GM23248 (cell line): Measurements from ENCODE around the gene MS4A4E. TPM values are rescaled to one million over a fixed set of nuclear protein-coding genes. Genes with fewer than 3 reads are reported as not detected.

ENCODE experiments used
- DNase-seq: peaks from one replicate; pipeline ENCODE4 v3.0.0-alpha.2; 2015
- H2AFZ ChIP-seq: fragments of 200-600 bp; sonication (generic); 2 replicates; pipeline ENCODE4 v1.6.1; 2016; ENCODE audit warnings: antibody characterized with exemption
- H3F3A ChIP-seq: fragments of 200-600 bp; sonication (generic); 2 replicates; pipeline ENCODE4 v1.6.1; 2016; ENCODE audit warnings: mild to moderate bottlenecking, antibody characterized with exemption, mixed run types; ENCODE audit not compliant: insufficient read depth
- H3K27ac ChIP-seq: fragments of 200-600 bp; sonication (generic); 2 replicates; pipeline ENCODE4 v1.5.1; 2016; ENCODE audit warnings: mild to moderate bottlenecking
- H3K27me3 ChIP-seq: fragments of 200-600 bp; sonication (generic); replicated peaks from 2 replicates; pipeline ENCODE4 v1.6.1; 2016; ENCODE audit warnings: mild to moderate bottlenecking; ENCODE audit not compliant: insufficient read depth
- H3K36me3 ChIP-seq: fragments of 200-600 bp; sonication (generic); 2 replicates; pipeline ENCODE4 v1.6.1; 2016; ENCODE audit warnings: low read depth, mild to moderate bottlenecking
- H3K4me1 ChIP-seq: fragments of 200-600 bp; sonication (generic); 2 replicates; pipeline ENCODE4 v1.6.1; 2016; ENCODE audit warnings: mild to moderate bottlenecking; ENCODE audit not compliant: insufficient read depth
- H3K4me2 ChIP-seq: fragments of 200-600 bp; sonication (generic); one replicate; pipeline ENCODE4 v1.6.1; 2016; ENCODE audit warnings: mild to moderate bottlenecking; ENCODE audit not compliant: unreplicated experiment
- H3K4me3 ChIP-seq: fragments of 200-600 bp; sonication (generic); 2 replicates; pipeline ENCODE4 v1.5.1; 2016; ENCODE audit warnings: mild to moderate bottlenecking
- H3K79me2 ChIP-seq: fragments of 200-600 bp; sonication (generic); 2 replicates; pipeline ENCODE4 v1.6.1; 2016; ENCODE audit warnings: mild to moderate bottlenecking; ENCODE audit not compliant: insufficient read depth
- H3K9ac ChIP-seq: fragments of 200-600 bp; sonication (generic); 2 replicates; pipeline ENCODE4 v1.6.1; 2016; ENCODE audit warnings: mild to moderate bottlenecking
- H3K9me2 ChIP-seq: fragments of 200-600 bp; sonication (generic); 2 replicates; pipeline ENCODE4 v1.6.1; 2016; ENCODE audit warnings: mixed run types, mild to moderate bottlenecking, moderate library complexity; ENCODE audit not compliant: insufficient read depth
- H3K9me3 ChIP-seq: fragments of 200-600 bp; sonication (generic); one replicate; pipeline ENCODE4 v1.6.1; 2017; ENCODE audit warnings: low read depth
- H4K20me1 ChIP-seq: fragments of 200-600 bp; sonication (generic); 2 replicates; pipeline ENCODE4 v1.6.0; 2016; ENCODE audit not compliant: insufficient read depth
- EZH2 ChIP-seq: fragments of 200-600 bp; sonication (generic); IDR thresholded peaks from 2 replicates; pipeline ENCODE4 v1.6.1; 2018; ENCODE audit warnings: antibody characterized with exemption, mild to moderate bottlenecking; ENCODE audit not compliant: insufficient read depth, poor library complexity, severe bottlenecking
- EZH2phosphoT487 ChIP-seq: fragments of 200-600 bp; sonication (generic); IDR thresholded peaks from 2 replicates; pipeline ENCODE4 v1.6.1; 2018; ENCODE audit warnings: antibody characterized with exemption, moderate library complexity, mild to moderate bottlenecking, low read depth; ENCODE audit not compliant: insufficient read depth
- WGBS, 2 experiments: methylation state at CpG; one replicate each; pipeline ENCODE4 v1.1.6; 2015 to 2017; ENCODE audit warnings: low lambda C conversion rate in 2 of 2, low coverage in 1 of 2; ENCODE audit errors: missing lambda C conversion rate in 2 of 2; 5-methylcytosine and 5-hydroxymethylcytosine counted together
- in situ Hi-C: fragments of 300-500 bp; cut with MboI; formaldehyde crosslinking; loops from 2 replicates; pipeline ENCODE4 v1.15.0; 2020
- polyA plus RNA-seq: library from polyadenylated mRNA; unstranded; fragments of >200 nt; fragmentation: Nextera tagmentation; extraction: Ambion mirVana; gene quantifications from 2 replicates; pipeline ENCODE4 v1.2.1, GENCODE V29; 2016
- total RNA-seq: library from RNA; depleted of rRNA; stranded (reverse); fragments of >200 nt; shearing (Covaris generic); gene quantifications from 2 replicates; pipeline ENCODE4 v1.2.3, GENCODE V29; 2014

MS4A4E gene
- total and polyA plus RNA-seq, 2 experiments from 2014 or later = not detected

- Histone ChIP-seq H3K4me2 (no peak overlapping the region), H3K4me3 (no peak overlapping the region), H2AFZ (no peak overlapping the region), H3K27me3 (no peaks in the 10 kb centered on the region), H3K4me1 (no peaks in the 10 kb centered on the region), H3K9me2 (no peaks in the 10 kb centered on the region), H3K9me3 (no peaks in the 10 kb centered on the region), H3K9ac (no peak overlapping the region), H3K27ac (no peak overlapping the region), H4K20me1 (no peaks in the 10 kb centered on the region), H3K36me3 (no peaks in the 10 kb centered on the region), H3F3A (no peaks in the 10 kb centered on the region), H3K79me2 (no peaks in the 10 kb centered on the region)
- DNase-seq = no peak
- no peak for TF ChIP-seq EZH2phosphoT487
- TF ChIP-seq EZH2 = no peak
- WGBS, 2 experiments = 2 to 6% methylated on average over 2 of the region's 2 CpGs
- in situ Hi-C loops = no loop called here
Measured at GRCh38 chr11:60281485-60281884, 38.5 kb upstream of the MS4A4E start.

DNA sequence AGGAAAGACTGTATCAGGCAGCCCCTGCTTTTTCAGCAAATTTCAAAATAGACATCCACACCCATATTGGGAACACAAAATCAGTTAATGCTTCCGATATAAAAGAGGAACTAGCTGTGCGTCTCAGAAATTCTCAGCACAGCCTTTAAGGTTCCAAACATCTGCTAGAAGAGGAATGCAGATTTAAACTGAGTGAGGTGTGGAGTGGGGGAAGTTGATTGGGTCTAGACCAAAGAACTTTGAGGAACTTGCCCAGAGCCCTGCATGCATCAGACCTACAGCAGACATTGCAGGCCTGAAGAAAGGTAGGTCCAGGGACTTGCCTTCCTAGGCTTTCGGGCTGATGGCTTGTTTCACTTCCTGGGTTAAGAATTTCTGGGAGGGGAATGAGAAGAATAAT is 37.5 kb upstream of the MS4A4E start, which contains the start of gene MS4A4A:
Gene MS4A4A (plus strand): TSS at position 255 of the 400 bp plus-strand sequence. CDS start 10 bp downstream, at position 265.
- no peak within 1 kb of the TSS for H3K9ac ChIP-seq
- no peak within 1 kb of the TSS for H3K4me2 ChIP-seq
- no peaks in the 10 kb centered on the region for H3K9me3 ChIP-seq
- H4K20me1 ChIP-seq = no peaks in the 10 kb centered on the region
- in situ Hi-C loops = no loop called here
- no peak within 1 kb of the TSS for H2AFZ ChIP-seq
- H3K4me1 ChIP-seq = no peaks in the 10 kb centered on the region
- TF ChIP-seq EZH2phosphoT487 (no peak), EZH2 (no peak)
- DNase-seq = no peak
- H3K27me3 ChIP-seq = no peaks in the 10 kb centered on the region
- 36% methylated on average over 3 of the region's 3 CpGs for WGBS, 2 experiments
- H3K36me3 ChIP-seq = no peaks in the 10 kb centered on the region
- H3K79me2 ChIP-seq = no peaks in the 10 kb centered on the region
- no peak within 1 kb of the TSS for H3K27ac ChIP-seq
- H3K9me2 ChIP-seq = no peaks in the 10 kb centered on the region
- H3F3A ChIP-seq = no peaks in the 10 kb centered on the region
- H3K4me3 ChIP-seq = no peak within 1 kb of the TSS

- in situ Hi-C loops = no loop called here
- no peaks in the 10 kb centered on the region for H3F3A ChIP-seq
- no peaks in the 10 kb centered on the region for H3K9me3 ChIP-seq
Measured at GRCh38 chr11:60274416-60274815, 31.5 kb upstream of the MS4A4E start.

GRCh38 chr11:60265373-60266214 is 22.7 kb upstream of the MS4A4E start:
- Histone ChIP-seq H3K36me3 (no peaks in the 10 kb centered on the region), H2AFZ (no peak overlapping the region), H3K9me3 (no peaks in the 10 kb centered on the region), H3K9me2 (no peaks in the 10 kb centered on the region), H3K4me2 (no peak overlapping the region), H3K4me3 (no peak overlapping the region), H3K4me1 (no peaks in the 10 kb centered on the region), H3K79me2 (no peaks in the 10 kb centered on the region), H3F3A (no peaks in the 10 kb centered on the region), H3K27ac (no peak overlapping the region), H4K20me1 (no peaks in the 10 kb centered on the region), H3K27me3 (no peaks in the 10 kb centered on the region), H3K9ac (no peak overlapping the region)
- TF ChIP-seq EZH2phosphoT487 (no peak), EZH2 (no peak)
- WGBS, 2 experiments = 2 to 3% methylated on average over 4 of the region's 4 CpGs
- peak; percentile 42 for DNase-seq
- in situ Hi-C loops = no loop called here

More at GRCh38 chr11:60274416-60274815, 31.5 kb upstream of the MS4A4E start:
- Histone ChIP-seq H3K9ac (no peak overlapping the region), H4K20me1 (no peaks in the 10 kb centered on the region), H3K4me2 (no peak overlapping the region), H3K27me3 (no peaks in the 10 kb centered on the region), H3K27ac (no peak overlapping the region), H3K79me2 (no peaks in the 10 kb centered on the region), H3K4me1 (no peaks in the 10 kb centered on the region), H3K36me3 (no peaks in the 10 kb centered on the region), H3K9me2 (no peaks in the 10 kb centered on the region), H3K4me3 (no peak overlapping the region), H2AFZ (no peak overlapping the region)
- no peak for DNase-seq
- no peak for TF ChIP-seq EZH2
- TF ChIP-seq EZH2phosphoT487 = no peak

GRCh38 chr11:60264644-60265043 is 21.7 kb upstream of the MS4A4E start:
- no peak overlapping the region for H3K27ac ChIP-seq
- no peak overlapping the region for H3K9ac ChIP-seq
- H3K9me2 ChIP-seq = no peaks in the 10 kb centered on the region
- in situ Hi-C loops = no loop called here
- no peak for DNase-seq
- no peaks in the 10 kb centered on the region for H4K20me1 ChIP-seq
- no peaks in the 10 kb centered on the region for H3F3A ChIP-seq
- H3K4me3 ChIP-seq = no peak overlapping the region
- H3K27me3 ChIP-seq = no peaks in the 10 kb centered on the region
- no peaks in the 10 kb centered on the region for H3K36me3 ChIP-seq
- no peaks in the 10 kb centered on the region for H3K9me3 ChIP-seq
- WGBS, 2 experiments = 30 to 39% methylated on average over 5 of the region's 5 CpGs
- TF ChIP-seq EZH2phosphoT487 = no peak
- no peak for TF ChIP-seq EZH2
- H3K4me1 ChIP-seq = no peaks in the 10 kb centered on the region
- no peak overlapping the region for H2AFZ ChIP-seq
- no peak overlapping the region for H3K4me2 ChIP-seq
- H3K79me2 ChIP-seq = no peaks in the 10 kb centered on the region
